T-helper 17 cell (primary cell): Measurements from ENCODE around the gene SHPK. TPM values are rescaled to one million over a fixed set of nuclear protein-coding genes. Genes with fewer than 3 reads are reported as not detected.

ENCODE experiments used
- ATAC-seq: fragments of 150-1000 bp; cut with Tn5 transposase; 2 replicates; pipeline ENCODE4 v1.10.0; 2021; ENCODE audit warnings: mild to moderate bottlenecking, moderate library complexity
- DNase-seq, 3 donors: peaks; one replicate each; pipeline versions ENCODE4 v3.0.0 to v3.0.0-alpha.2; 2020 to 2021
- H3K9me3 ChIP-seq: one replicate; pipeline ENCODE4 v1.7.0; 2013; ENCODE audit warnings: low read length, mild to moderate bottlenecking; ENCODE audit not compliant: control insufficient read depth, poor library complexity, severe bottlenecking
- H3K27ac Mint-ChIP-seq: one replicate; pipeline ENCODE4 v1.8.0; 2022; ENCODE audit warnings: mild to moderate bottlenecking, moderate library complexity, mixed read lengths
- H3K27me3 Mint-ChIP-seq: one replicate; pipeline ENCODE4 v1.8.0; 2022; ENCODE audit warnings: mixed read lengths
- H3K36me3 Mint-ChIP-seq: one replicate; pipeline ENCODE4 v1.8.0; 2022; ENCODE audit warnings: low read depth, mixed read lengths
- H3K4me1 Mint-ChIP-seq: one replicate; pipeline ENCODE4 v1.8.0; 2022; ENCODE audit warnings: mild to moderate bottlenecking, mixed read lengths
- H3K4me3 Mint-ChIP-seq: one replicate; pipeline ENCODE4 v1.8.0; 2022; ENCODE audit warnings: mild to moderate bottlenecking, moderate library complexity, mixed read lengths
- total RNA-seq, 4 donors: library from RNA in 2 of 4; stranded (reverse) in 2 of 4; gene quantifications; one replicate each; pipeline ENCODE4 v1.2.3 and lab custom pipeline; 2022 to 2026

Gene SHPK
- total RNA-seq, 2 donors from 2014 or later = 5.3 to 6.4 TPM

DNA sequence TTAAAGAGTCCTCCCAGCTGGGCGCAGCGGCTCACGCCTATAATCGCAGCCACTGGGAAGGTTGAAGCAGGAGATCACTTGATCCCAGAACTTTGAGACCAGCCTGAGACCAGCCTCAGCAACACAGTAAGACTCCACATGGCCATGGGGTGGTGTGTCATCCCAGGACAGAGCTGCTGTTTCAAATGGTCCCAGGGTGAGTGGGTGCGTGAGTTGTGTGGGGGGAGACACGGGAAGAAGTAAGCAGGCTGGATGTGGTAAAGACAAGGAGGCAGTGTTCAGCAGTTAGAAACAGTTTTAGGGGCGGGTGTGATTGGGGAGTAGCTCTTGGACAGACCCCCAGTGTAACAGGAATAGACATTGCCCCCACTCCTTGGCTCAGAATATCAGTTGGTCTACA lies 3.8 kb downstream of the SHPK start:
- H3K4me1 Mint-ChIP-seq = peaks cover 18% of the 10 kb centered on the region
- DNase-seq = no peak
- no peak overlapping the region for H3K4me3 Mint-ChIP-seq
- no peak overlapping the region for H3K27ac Mint-ChIP-seq
- no peaks in the 10 kb centered on the region for H3K27me3 Mint-ChIP-seq
- no peak for ATAC-seq
- H3K9me3 ChIP-seq = no peaks in the 10 kb centered on the region
- H3K36me3 Mint-ChIP-seq = peaks cover under 1% of the 10 kb centered on the region

DNA sequence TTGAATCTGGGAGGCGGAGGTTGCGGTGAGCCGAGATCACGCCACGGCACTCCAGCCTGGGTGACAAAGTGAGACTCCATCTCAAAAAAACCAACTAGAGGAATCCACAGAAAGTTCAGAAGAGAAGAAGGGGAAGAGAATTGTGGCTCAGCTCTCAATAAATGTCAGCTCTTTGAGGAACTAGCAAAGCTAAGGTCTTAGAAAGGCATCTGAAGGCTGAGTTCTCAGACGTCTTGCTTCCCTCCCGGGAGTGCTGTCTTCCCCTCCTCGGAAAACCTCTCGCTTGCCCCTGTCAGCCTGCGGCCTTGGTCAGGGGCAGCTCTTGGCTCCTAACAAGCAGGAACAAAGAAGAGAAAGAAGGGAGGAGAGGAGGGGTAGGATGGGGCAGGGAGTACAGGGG lies 5.3 kb downstream of the SHPK start:
- Mint-ChIP-seq H3K4me1 (peaks cover 16% of the 10 kb centered on the region), H3K36me3 (peaks cover 5% of the 10 kb centered on the region), H3K4me3 (no peak overlapping the region), H3K27ac (no peak overlapping the region), H3K27me3 (no peaks in the 10 kb centered on the region)
- no peaks in the 10 kb centered on the region for H3K9me3 ChIP-seq
- DNase-seq (no peak), ATAC-seq (no peak)

DNA sequence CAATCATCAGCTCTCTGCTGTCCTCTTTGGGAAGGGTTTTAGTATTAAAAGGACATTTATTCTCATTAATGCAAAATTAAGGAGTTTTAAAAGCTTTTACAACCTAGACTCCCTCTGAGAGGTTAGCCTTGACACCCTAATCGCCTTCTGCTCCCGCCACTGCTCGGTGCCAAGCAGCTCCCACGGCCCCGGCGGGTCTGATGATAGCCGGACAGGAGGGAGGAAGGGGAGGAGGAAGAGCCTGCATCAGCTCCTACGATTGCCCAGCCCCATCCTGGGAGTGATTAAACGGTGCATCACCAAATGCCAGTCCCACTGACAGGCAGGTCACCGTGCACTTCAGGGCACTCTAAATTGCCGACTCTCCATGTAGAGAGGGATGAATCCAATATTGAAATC lies 8.3 kb downstream of the SHPK start:
- Mint-ChIP-seq H3K27ac (no peak overlapping the region), H3K4me3 (no peak overlapping the region), H3K36me3 (peaks cover 11% of the 10 kb centered on the region), H3K4me1 (peaks cover 7% of the 10 kb centered on the region), H3K27me3 (no peaks in the 10 kb centered on the region)
- no peak for DNase-seq
- no peaks in the 10 kb centered on the region for H3K9me3 ChIP-seq
- ATAC-seq = no peak

DNA sequence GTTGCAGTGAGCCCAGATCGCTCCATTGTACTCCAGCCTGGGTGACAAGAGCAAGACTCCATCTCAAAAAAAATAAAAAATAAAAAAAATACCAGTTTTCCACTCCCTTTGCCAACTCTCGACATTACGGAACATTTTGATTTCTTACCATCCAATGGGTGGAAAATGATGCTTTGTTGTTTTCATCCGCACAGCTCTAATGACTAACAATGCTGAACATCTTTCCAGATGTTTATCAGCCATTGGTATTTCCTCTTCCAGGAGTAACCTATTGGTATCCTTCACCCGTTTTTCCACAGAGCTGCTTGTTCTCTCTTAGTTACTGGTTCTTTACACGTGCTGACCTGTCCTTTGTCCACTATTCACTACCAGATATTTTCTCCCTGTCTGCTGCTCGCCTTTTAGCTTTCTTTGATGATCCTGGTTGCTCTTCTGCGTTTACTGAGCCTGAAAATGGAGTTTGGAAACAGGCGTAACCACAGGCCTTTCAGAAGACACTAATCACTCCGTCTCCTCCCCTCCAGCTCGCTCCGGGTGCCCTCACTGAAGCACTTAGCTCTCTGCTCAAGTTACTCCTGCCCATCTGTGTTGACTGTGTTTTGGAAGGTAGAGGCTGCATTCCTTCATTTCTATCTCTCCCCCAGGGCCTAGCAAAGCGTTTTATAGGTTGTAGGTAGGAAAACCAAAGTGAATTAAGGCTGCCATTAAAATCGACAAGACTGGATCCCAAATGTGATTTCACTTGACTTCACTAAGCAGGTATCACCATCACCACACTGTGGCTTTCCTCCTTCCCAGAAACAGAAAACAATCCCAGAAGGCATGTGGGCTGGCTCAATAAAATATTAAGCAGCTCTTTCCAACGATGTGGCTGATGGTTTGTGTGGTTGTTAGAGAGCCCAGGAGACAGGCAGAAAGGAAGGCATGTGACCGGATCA lies 8.9 kb downstream of the SHPK start:
- Mint-ChIP-seq H3K4me1 (peaks cover 5% of the 10 kb centered on the region), H3K27me3 (no peaks in the 10 kb centered on the region), H3K4me3 (no peak overlapping the region), H3K27ac (no peak overlapping the region), H3K36me3 (peaks cover 11% of the 10 kb centered on the region)
- DNase-seq = no peak
- ATAC-seq = no peak
- H3K9me3 ChIP-seq = no peaks in the 10 kb centered on the region

DNA sequence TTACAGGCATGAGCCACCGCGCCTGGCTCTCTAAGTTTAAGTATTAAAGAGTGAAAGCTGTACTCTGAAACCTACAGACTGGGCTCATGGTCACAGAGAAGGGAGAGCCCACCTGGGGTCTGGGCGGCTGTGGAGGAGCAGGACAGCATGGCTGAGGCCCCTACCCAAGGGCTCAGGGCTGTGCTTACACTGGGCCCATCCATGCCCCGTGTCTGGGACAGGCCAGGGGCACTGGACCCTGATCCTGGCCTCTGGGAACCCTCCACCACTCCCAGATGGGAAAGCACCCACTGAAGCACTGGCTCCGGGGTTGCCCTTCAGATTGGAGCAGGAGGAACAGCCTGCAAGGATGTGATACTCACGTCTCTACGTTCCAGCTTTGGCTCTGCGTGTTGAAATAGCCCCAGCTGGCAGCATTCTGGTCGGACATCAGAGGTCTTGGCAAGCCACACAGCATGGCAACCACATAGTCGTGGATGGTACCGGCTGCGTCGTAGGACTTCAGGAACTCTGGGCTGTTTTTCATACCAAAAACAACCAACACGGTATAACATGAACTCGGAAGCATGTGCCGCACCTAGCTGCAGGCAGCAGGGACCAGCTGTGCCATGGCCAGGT lies 13.0 kb downstream of the SHPK start:
- H3K9me3 ChIP-seq = no peaks in the 10 kb centered on the region
- H3K36me3 Mint-ChIP-seq = peaks cover 13% of the 10 kb centered on the region
- ATAC-seq (no peak), DNase-seq (no peak)
- no peak overlapping the region for H3K27ac Mint-ChIP-seq
- no peak overlapping the region for H3K4me3 Mint-ChIP-seq
- no peaks in the 10 kb centered on the region for H3K27me3 Mint-ChIP-seq
- peaks cover 2% of the 10 kb centered on the region for H3K4me1 Mint-ChIP-seq

DNA sequence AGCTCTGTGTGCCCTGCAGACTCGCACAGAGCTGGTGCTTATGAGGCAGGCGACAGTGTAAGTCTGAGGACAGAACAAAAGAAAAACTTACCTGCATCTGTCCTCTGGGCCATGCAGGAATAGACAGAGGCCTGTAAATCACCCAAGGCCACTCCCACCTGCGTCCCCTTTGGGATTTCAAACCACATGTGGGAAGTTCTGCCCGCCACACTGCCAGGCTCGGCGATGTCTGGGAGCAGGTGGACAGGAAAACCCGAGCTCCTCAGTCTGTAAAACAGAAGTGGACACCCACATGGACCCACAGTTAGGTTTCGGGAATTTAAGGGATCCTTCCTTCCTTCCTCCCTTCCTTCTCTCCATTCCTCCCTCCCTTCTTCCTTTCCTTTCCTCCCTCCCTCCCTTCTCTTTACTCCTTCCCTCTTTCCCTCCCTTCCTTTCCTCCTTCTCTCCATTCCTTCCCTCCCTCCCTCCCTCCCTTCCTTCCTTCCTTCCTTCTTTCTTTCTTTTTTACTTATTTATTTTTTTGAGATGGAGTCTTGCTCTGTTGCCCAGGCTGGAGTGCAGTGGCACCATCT lies 14.8 kb downstream of the SHPK start:
- DNase-seq (no peak), ATAC-seq (no peak)
- H3K9me3 ChIP-seq = no peaks in the 10 kb centered on the region
- no peaks in the 10 kb centered on the region for H3K27me3 Mint-ChIP-seq
- no peak overlapping the region for H3K27ac Mint-ChIP-seq
- H3K4me3 Mint-ChIP-seq = no peak overlapping the region
- no peaks in the 10 kb centered on the region for H3K4me1 Mint-ChIP-seq
- H3K36me3 Mint-ChIP-seq = peaks cover 10% of the 10 kb centered on the region

DNA sequence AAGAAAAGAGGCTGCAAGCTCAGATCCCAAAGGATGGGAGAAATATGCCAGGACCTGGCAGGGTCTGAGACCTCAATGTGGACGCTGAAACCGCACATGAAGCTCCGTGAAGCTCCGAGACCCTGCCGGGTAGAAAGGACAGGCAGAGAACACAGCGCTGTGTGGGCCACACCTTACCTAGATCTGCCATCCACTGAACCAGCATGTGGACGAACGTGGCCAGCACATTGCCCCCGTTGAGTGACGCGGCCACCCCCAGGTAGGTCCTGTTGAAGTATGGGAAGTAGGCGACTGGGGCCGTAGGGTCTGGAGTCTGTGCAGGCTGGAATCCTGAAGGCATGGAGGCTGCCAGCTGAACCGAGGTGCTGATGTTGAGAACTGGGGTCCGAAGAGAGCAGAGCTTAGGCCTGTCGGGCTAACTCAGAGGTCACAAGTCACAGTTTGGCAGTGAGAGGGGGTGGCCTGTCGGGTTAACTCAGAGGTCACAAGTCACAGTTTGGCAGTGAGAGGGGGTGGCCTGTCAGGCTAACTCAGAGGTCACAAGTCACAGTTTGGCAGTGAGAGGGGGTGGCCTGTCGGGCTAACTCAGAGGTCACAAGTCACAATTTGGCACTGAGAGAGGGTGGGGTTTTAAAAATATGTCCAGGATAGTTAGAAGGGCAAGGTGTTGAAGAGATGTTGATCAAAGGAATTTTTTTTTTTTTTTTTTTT lies 20.7 kb downstream of the SHPK start:
- ATAC-seq (no peak), DNase-seq (no peak)
- Mint-ChIP-seq H3K36me3 (peaks cover 13% of the 10 kb centered on the region), H3K27ac (no peak overlapping the region), H3K4me1 (no peaks in the 10 kb centered on the region), H3K27me3 (no peaks in the 10 kb centered on the region), H3K4me3 (no peak overlapping the region)
- no peaks in the 10 kb centered on the region for H3K9me3 ChIP-seq

DNA sequence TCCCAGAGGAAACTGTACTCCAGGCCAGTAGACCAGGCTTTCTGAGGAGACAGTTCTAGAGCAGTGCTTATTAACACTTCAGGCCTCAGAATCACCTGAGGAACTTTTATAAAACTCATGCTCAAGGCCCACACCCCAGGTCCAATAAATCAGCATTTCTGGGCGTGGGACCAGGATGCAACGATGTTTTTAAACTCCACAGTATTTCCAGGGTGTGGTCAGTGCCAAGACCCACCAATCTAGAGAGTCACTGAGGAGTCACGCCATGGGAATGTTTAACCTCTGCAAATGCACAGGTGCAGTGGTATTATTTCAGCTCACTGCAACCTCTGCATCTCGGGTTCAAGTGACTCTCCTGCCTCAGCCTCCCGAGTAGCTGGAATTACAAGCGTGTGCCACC lies 22.9 kb downstream of the SHPK start:
- ATAC-seq (no peak), DNase-seq (no peak)
- Mint-ChIP-seq H3K4me1 (no peaks in the 10 kb centered on the region), H3K4me3 (no peak overlapping the region), H3K36me3 (peaks cover 11% of the 10 kb centered on the region), H3K27me3 (no peaks in the 10 kb centered on the region), H3K27ac (no peak overlapping the region)
- no peaks in the 10 kb centered on the region for H3K9me3 ChIP-seq

DNA sequence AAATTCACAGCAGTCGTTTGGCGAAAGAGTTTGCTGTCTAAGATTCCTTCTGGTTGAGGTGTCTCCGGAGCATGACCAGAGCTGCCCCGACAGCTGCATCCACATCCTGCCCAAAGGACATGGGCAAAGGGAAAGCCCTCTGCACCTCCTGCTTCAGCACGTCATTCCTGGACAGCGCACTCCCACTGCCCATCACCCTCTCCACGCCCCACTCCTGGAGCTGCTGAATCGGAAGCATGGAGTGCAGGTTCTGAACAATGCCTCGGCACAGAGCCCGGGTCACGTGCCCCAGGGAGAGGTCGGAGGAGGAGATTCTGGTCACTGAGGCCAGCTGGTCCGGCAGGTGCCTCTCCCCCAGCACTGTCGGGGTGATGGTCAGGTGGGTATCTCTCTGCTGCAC lies 25.5 kb downstream of the SHPK start:
- peaks cover 9% of the 10 kb centered on the region for H3K36me3 Mint-ChIP-seq
- no peaks in the 10 kb centered on the region for H3K27me3 Mint-ChIP-seq

DNA sequence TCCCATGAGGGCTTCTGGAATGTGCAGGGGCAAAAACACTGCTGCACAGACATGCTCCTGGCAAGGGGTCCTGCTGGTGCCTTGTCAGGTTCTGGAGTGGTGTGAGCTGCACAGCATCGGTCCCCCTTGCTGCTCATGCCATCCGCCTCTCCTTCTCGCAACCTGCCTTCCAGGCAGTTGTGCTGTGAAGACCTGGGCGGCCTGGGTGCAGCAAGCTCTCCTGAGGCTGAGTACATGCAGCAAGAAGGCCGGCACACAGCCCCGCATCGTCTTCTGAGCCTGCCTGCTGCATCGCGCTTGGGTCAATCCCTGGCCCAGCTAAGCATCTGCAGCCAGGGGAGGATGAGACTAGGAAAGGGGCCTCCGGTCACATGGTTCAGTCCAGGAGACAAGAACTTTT lies 26.4 kb downstream of the SHPK start:
- ATAC-seq (no peak), DNase-seq (no peak)
- Mint-ChIP-seq H3K27me3 (no peaks in the 10 kb centered on the region), H3K36me3 (peaks cover 2% of the 10 kb centered on the region), H3K27ac (no peak overlapping the region), H3K4me1 (peaks cover 2% of the 10 kb centered on the region), H3K4me3 (no peak overlapping the region)
- H3K9me3 ChIP-seq = no peaks in the 10 kb centered on the region

More for the DNA sequence above, 25.5 kb downstream of the SHPK start:
- H3K9me3 ChIP-seq = no peaks in the 10 kb centered on the region
- ATAC-seq (no peak), DNase-seq (no peak)
- Mint-ChIP-seq H3K4me3 (no peak overlapping the region), H3K4me1 (no peaks in the 10 kb centered on the region), H3K27ac (no peak overlapping the region)

DNA sequence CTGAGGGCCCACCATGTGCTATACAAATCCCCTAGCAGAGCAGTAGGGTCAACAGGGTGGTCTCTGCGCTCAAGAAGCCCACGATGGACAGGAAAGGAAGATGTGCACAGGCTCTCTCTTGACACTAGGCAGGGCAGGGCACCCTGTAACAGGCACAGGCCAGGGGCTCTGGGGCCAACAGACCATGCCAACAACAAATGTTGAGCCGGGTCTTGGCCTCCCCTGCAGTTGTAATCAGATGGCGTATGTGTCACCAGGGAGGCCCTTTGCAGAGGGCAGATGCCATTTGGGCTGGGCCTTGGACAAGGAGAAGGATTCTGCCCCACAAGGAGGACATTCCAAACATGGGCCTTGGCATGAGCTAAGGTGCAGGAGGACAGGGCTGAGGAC lies 32.2 kb downstream of the SHPK start:
- Mint-ChIP-seq H3K4me1 (peaks cover 6% of the 10 kb centered on the region), H3K36me3 (no peaks in the 10 kb centered on the region), H3K27ac (no peak overlapping the region), H3K4me3 (no peak overlapping the region), H3K27me3 (no peaks in the 10 kb centered on the region)
- DNase-seq (no peak), ATAC-seq (no peak)
- H3K9me3 ChIP-seq = no peaks in the 10 kb centered on the region

DNA sequence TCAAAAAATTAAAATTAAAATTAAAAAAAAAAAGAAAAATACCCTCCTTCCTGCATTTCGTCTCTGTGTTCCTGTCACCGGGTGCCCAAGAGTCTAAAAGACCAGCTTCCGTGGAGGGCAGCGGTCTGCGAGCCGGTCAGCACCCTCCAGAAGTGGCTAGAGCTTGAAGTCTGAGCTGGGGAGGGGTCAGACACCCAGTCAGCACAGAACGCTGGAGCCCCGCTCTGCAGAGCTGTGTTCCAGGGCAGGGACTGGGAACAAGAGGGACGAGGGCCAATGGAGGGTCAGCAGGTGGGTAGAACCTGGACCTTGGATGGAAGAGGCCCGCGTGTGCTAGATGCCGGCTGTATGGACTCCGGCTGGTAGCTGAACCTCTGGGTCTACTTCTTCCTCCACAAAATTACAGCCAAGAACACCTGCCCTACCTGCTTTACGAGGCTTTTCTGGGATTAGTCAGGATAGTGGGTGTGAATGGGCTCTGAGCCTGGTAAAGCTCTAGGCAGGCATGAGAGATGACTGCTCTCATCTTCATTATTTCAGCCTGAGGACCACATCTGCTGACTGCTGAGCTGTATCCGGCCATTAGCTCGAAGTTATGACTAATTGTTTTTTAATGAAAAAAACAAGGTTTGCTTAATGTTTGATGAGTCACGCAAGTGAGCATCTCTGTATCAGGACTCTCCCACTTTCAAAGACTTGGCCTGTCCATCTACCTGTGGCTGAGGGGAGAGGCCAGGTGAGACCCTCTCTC lies 32.8 kb downstream of the SHPK start:
- no peaks in the 10 kb centered on the region for H3K9me3 ChIP-seq
- H3K27me3 Mint-ChIP-seq = no peaks in the 10 kb centered on the region
- no peaks in the 10 kb centered on the region for H3K36me3 Mint-ChIP-seq
- H3K4me3 Mint-ChIP-seq = no peak overlapping the region
- no peak overlapping the region for H3K27ac Mint-ChIP-seq
- DNase-seq (no peak), ATAC-seq (no peak)
- peaks cover 6% of the 10 kb centered on the region for H3K4me1 Mint-ChIP-seq

DNA sequence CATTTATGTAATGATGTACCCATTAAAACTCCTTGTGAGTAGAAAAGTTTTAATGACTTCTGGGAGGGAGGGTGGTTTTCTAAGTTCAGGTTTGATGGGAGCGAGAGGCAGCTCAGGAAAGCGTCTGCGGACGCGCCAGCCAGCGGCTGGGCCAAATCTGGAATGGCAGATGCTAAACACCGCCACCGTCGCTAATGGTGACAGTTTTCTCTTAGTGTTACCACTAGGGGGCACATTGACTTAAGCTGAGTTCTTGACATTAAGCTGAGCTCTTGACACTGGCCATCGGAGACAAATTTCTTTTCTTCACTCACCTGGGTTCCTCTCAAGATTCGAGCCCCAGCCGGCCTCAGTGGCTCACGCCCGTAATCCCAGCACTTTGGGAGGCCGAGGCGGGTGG lies 33.6 kb downstream of the SHPK start:
- Mint-ChIP-seq H3K36me3 (no peaks in the 10 kb centered on the region), H3K4me1 (peaks cover 6% of the 10 kb centered on the region), H3K27me3 (no peaks in the 10 kb centered on the region), H3K27ac (no peak overlapping the region), H3K4me3 (no peak overlapping the region)
- ATAC-seq = no peak
- no peak for DNase-seq
- H3K9me3 ChIP-seq = no peaks in the 10 kb centered on the region
